Bronchial epithelial cell (primary cell): Measurements from ENCODE around the gene ZNF615. TPM values are rescaled to one million over a fixed set of nuclear protein-coding genes. Genes with fewer than 3 reads are reported as not detected.
"Not testable (repeated sequence)": the region's sequence is repeated elsewhere in the genome, so short reads cannot be mapped to it uniquely, and the experiment has no call there.

Source experiments
- DNase-seq: peaks from one replicate; pipeline ENCODE4 v3.0.0-alpha.2; 2010; ENCODE audit warnings: low read depth
- FAIRE-seq: peaks from 2 replicates; lab custom pipeline; 2011; peaks lifted over from hg19 to GRCh38; lab: Jason Lieb, UNC
- H3K27me3 ChIP-seq: 2 replicates; pipeline ENCODE4 v1.5.1; 2011; ENCODE audit warnings: low read length; ENCODE audit not compliant: control insufficient read depth, insufficient read depth
- H3K36me3 ChIP-seq: 2 replicates; pipeline ENCODE4 v1.5.1; 2011; ENCODE audit warnings: low read length; ENCODE audit not compliant: control insufficient read depth, insufficient read depth
- H3K4me3 ChIP-seq: 2 replicates; pipeline ENCODE4 v1.5.1; 2011; ENCODE audit warnings: mild to moderate bottlenecking, low read depth, low read length, control low read depth
- total RNA-seq: library from RNA; depleted of rRNA; stranded (reverse); fragments of >200 nt; gene quantifications from 2 replicates; pipeline ENCODE4 v1.2.1, GENCODE V29; 2014
- TF ChIP-seq, protein P1 (sequence below): IDR thresholded peaks from 2 replicates; pipeline ENCODE4 v1.5.1; 2011; ENCODE audit warnings: mild to moderate bottlenecking, moderate library complexity, low read length, control low read depth, inconsistent platforms; ENCODE audit not compliant: insufficient read depth, severe bottlenecking

ZNF615 gene
- total RNA-seq, 1 donor from 2014 or later = 9.0 TPM

DNA sequence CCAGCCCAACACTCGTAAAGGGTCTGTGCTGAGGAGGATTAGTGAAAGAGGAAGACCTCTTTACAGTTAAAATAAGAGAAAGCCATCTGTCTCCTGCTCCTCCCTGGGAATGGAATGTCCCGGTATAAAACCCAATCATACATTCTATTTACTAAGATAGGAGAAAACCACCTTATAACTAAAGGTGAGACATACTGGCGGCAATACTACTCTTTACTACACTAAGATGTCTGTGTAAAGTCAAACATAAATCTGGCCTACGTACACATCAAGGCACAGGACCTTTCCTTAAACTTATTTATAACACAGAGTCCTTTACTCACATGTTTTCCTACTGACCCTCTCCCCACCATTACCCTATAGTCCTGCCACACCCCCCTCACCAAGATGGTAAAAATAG lies 24.6 kb downstream of the ZNF615 start:
- TF ChIP-seq, protein P1, sequence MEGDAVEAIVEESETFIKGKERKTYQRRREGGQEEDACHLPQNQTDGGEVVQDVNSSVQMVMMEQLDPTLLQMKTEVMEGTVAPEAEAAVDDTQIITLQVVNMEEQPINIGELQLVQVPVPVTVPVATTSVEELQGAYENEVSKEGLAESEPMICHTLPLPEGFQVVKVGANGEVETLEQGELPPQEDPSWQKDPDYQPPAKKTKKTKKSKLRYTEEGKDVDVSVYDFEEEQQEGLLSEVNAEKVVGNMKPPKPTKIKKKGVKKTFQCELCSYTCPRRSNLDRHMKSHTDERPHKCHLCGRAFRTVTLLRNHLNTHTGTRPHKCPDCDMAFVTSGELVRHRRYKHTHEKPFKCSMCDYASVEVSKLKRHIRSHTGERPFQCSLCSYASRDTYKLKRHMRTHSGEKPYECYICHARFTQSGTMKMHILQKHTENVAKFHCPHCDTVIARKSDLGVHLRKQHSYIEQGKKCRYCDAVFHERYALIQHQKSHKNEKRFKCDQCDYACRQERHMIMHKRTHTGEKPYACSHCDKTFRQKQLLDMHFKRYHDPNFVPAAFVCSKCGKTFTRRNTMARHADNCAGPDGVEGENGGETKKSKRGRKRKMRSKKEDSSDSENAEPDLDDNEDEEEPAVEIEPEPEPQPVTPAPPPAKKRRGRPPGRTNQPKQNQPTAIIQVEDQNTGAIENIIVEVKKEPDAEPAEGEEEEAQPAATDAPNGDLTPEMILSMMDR = no peak
- no peak for FAIRE-seq
- DNase-seq = no peak
- Histone ChIP-seq H3K27me3 (no peaks in the 10 kb centered on the region), H3K4me3 (no peak overlapping the region), H3K36me3 (peaks cover 1% of the 10 kb centered on the region)

GRCh38 chr19:51980926-51981325 lies 27.1 kb downstream of the ZNF615 start:
- FAIRE-seq, H3K27me3 ChIP-seq, DNase-seq: not testable (repeated sequence)

DNA sequence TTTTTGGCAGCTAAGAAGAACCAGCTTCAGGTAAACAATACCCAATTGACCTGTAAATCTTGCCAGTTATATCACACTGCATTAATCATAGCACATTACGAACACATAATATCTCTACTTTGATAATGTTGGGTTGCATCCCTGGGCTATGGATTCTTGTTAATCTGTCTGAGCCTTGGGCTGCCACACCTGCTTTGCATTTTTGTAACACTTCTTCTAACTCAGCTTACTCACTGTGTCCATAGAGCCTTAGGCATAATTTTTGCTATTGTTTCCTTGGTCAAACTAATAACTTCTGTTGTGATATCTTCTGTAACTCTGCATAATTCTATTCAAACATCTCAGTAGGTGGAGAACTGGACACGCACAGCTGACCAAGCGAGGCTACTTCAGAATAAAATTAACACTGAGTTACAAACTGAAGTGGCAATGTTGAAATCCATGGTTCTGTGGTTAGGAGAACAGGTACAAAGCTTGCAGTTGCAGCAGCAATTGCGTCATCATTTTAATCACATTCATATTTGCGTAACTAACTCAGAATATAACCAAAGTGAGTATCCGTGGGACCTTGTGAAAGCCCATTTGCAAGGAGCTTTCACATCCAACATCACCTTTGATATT lies 27.8 kb downstream of the ZNF615 start:
- H3K27me3 ChIP-seq = no peaks in the 10 kb centered on the region
- TF ChIP-seq, protein P1 = no peak
- peaks cover 1% of the 10 kb centered on the region for H3K36me3 ChIP-seq
- DNase-seq (peak; percentile 38), FAIRE-seq (no peak)
- no peak overlapping the region for H3K4me3 ChIP-seq

More at GRCh38 chr19:51980926-51981325, 27.1 kb downstream of the ZNF615 start:
- H3K36me3 ChIP-seq, H3K4me3 ChIP-seq: not testable (repeated sequence)

DNA sequence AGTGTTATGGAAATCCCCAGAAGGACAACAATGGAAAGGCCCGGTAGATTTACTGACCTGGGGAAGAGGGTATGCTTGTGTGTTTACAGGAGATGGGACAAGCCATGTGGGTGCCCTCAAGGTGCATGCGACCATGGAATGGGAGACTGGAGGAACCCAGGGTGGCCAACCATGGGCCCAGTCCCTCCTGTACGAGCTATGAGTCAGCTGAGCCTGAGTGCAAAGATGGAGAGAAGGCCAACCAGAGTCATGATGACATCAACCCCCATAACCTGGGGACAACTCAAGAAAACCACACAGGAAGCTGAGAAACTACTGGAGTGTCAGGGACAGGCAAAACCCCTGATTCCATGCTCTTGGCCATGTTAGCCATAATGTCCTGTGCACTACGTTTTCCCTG lies 29.1 kb downstream of the ZNF615 start:
- Histone ChIP-seq H3K36me3 (peaks cover 3% of the 10 kb centered on the region), H3K27me3 (no peaks in the 10 kb centered on the region), H3K4me3 (no peak overlapping the region)
- FAIRE-seq = peak; percentile 89
- DNase-seq = no peak
- TF ChIP-seq, protein P1 = no peak

GRCh38 chr19:51977346-51977745 lies 30.7 kb downstream of the ZNF615 start:
- H3K27me3 ChIP-seq = no peaks in the 10 kb centered on the region
- DNase-seq (no peak), FAIRE-seq (peak; percentile 73)
- TF ChIP-seq, protein P1 = no peak
- peaks cover 4% of the 10 kb centered on the region for H3K36me3 ChIP-seq
- no peak overlapping the region for H3K4me3 ChIP-seq

GRCh38 chr19:51976852-51977251 lies 31.2 kb downstream of the ZNF615 start:
- DNase-seq (no peak), FAIRE-seq (no peak)
- Histone ChIP-seq H3K36me3 (peaks cover 4% of the 10 kb centered on the region), H3K4me3 (no peak overlapping the region), H3K27me3 (no peaks in the 10 kb centered on the region)
- TF ChIP-seq, protein P1 = no peak

GRCh38 chr19:51975787-51976186 lies 32.2 kb downstream of the ZNF615 start:
- H3K4me3 ChIP-seq, H3K27me3 ChIP-seq, H3K36me3 ChIP-seq, DNase-seq, FAIRE-seq: not testable (repeated sequence)
